IMR-90 (cell line): Measurements from ENCODE around the gene DOC2B. TPM values are rescaled to one million over a fixed set of nuclear protein-coding genes. Genes with fewer than 3 reads are reported as not detected.

Source experiments
- polyA plus RNA-seq, 3 experiments: library from polyadenylated mRNA; depleted of rRNA; stranded (reverse); fragments of >200 nt; gene quantifications; 2 replicates each; pipeline ENCODE4 v1.2.3, GENCODE V29; 2012; ENCODE audit warnings: low replicate concordance in 1 of 3
- total RNA-seq: library from RNA; depleted of rRNA; stranded (reverse); fragments of >200 nt; gene quantifications from 2 replicates; pipeline ENCODE4 v1.2.3, GENCODE V29; 2012; rRNA removed

Gene DOC2B
- total and polyA plus RNA-seq, 2 of the 4 experiments (the other 2 are of a cell fraction), result not detected

Other genes starting within 250 kb of the DOC2B start
- gene SCGB1C2, start 44.1 kb downstream of the DOC2B start, total RNA-seq, result not detected in 2 replicates
- gene SCGB1C2, start 44.1 kb downstream of the DOC2B start, polyA plus RNA-seq (2012; rRNA removed), result not detected in 2 replicates
- 0.83 and 1.8 TPM in 2 replicates for gene RPH3AL, start 171.2 kb upstream of the DOC2B start, total RNA-seq
- 1.5 and 2.5 TPM in 2 replicates for gene RPH3AL, start 171.2 kb upstream of the DOC2B start, polyA plus RNA-seq (2012; rRNA removed)